Activated T-cell treated with anti-CD3 and anti-CD28 coated beads, Interleukin-2, amount 50 U/mL, for 72 hours (primary cell): ENCODE measurements around the gene MBP. TPM values are rescaled to one million over a fixed set of nuclear protein-coding genes. Genes with fewer than 3 reads are reported as not detected.

Experiments used
- ATAC-seq, 2 donors: fragments of 150-1000 bp; cut with Tn5 transposase; replicated peaks in 1 of 2; 2 replicates each; pipeline ENCODE4 v1.10.0; 2021; ENCODE audit warnings: moderate library complexity in 2 of 2, mild to moderate bottlenecking in 1 of 2
- DNase-seq, 2 donors: peaks; one replicate each; pipeline ENCODE4 v3.0.0; 2021 to 2022; ENCODE audit warnings: mixed read lengths in 1 of 2
- H3K27ac Mint-ChIP-seq: one replicate; pipeline ENCODE4 v1.8.0; 2022; ENCODE audit warnings: mild to moderate bottlenecking, moderate library complexity, mixed read lengths
- H3K27me3 Mint-ChIP-seq: one replicate; pipeline ENCODE4 v1.8.0; 2022; ENCODE audit warnings: low read depth, mixed read lengths
- H3K36me3 Mint-ChIP-seq, 2 donors: one replicate each; pipeline ENCODE4 v1.8.0; 2022; ENCODE audit warnings: mixed read lengths in 2 of 2, mild to moderate bottlenecking in 1 of 2; ENCODE audit not compliant: insufficient read depth in 2 of 2
- H3K4me1 Mint-ChIP-seq: one replicate; pipeline ENCODE4 v1.8.0; 2022; ENCODE audit warnings: low read depth, mixed read lengths
- H3K4me3 Mint-ChIP-seq, 2 donors: one replicate each; pipeline ENCODE4 v1.8.0; 2022; ENCODE audit warnings: mild to moderate bottlenecking in 2 of 2, mixed read lengths in 2 of 2, moderate library complexity in 2 of 2
- H3K9me3 Mint-ChIP-seq, 2 donors: one replicate each; pipeline ENCODE4 v1.8.0; 2022; ENCODE audit warnings: mixed read lengths in 2 of 2
- total RNA-seq, 2 donors: library from RNA; stranded (reverse); gene quantifications; one replicate each; pipeline ENCODE4 v1.2.3, GENCODE V29; 2022

The MBP gene
- total RNA-seq, 2 donors from 2014 or later: 101 to 107 TPM

GRCh38 chr18:76932026-76932819, 200.4 kb downstream of the MBP start:
- peak in 1 of 2 donors; percentile 33 for ATAC-seq
- Mint-ChIP-seq H3K4me3 (no peak overlapping the region), H3K4me1 (no peaks in the 10 kb centered on the region), H3K27ac (peak overlapping the region; percentile 86), H3K27me3 (no peaks in the 10 kb centered on the region), H3K36me3 (peaks cover 0 to 10% of the 10 kb centered on the region in 2 donors), H3K9me3 (no peaks in the 10 kb centered on the region)
- no peak for DNase-seq

- H3K9me3 Mint-ChIP-seq: no peaks in the 10 kb centered on the region
- no peaks in the 10 kb centered on the region for H3K27me3 Mint-ChIP-seq
- H3K27ac Mint-ChIP-seq: no peak overlapping the region
- no peaks in the 10 kb centered on the region for H3K4me1 Mint-ChIP-seq
- ATAC-seq (no peak), DNase-seq (no peak)
- H3K36me3 Mint-ChIP-seq: peaks cover 0 to 7% of the 10 kb centered on the region in 2 donors
- no peak overlapping the region for H3K4me3 Mint-ChIP-seq
These were observed 201.4 kb downstream of the MBP start for GRCh38 chr18:76931171-76931570.

Other genes starting within 250 kb of the MBP start
- not detected for gene GALR1, start 117.1 kb upstream of the MBP start, total RNA-seq